Transverse colon (tissue), 4 donors: ENCODE data around the gene CCNT2.
"Not testable (repeated sequence)": the region's sequence is repeated elsewhere in the genome, so short reads cannot be mapped to it uniquely, and the experiment has no call there.

Experiments
- CTCF ChIP-seq, 5 experiments: fragments of 200-600 bp in 3 of 5; fragments of 450-650 bp in 2 of 5; sonication (generic) in 3 of 5; IDR thresholded peaks; 1 replicate in 2 of 5; 2 replicates in 3 of 5; pipeline ENCODE4 v1.5.1; 2016 to 2017; ENCODE audit warnings: antibody characterized with exemption in 5 of 5, inconsistent platforms in 3 of 5, mild to moderate bottlenecking in 2 of 5, moderate library complexity in 1 of 5
- EP300 ChIP-seq: sonication (generic); formaldehyde crosslinking; IDR thresholded peaks from one replicate; pipeline ENCODE4 v1.6.1; 2017; ENCODE audit warnings: antibody characterized with exemption, low read depth
- POLR2A ChIP-seq: fragments of 450-650 bp; IDR thresholded peaks from one replicate; pipeline ENCODE4 v1.6.1; 2016; ENCODE audit warnings: antibody characterized with exemption, mild to moderate bottlenecking, moderate library complexity
- POLR2AphosphoS5 ChIP-seq, 3 donors: sonication (generic); formaldehyde crosslinking; IDR thresholded peaks; one replicate each; pipeline ENCODE4 v1.6.1; 2016; ENCODE audit warnings: antibody characterized with exemption in 3 of 3

- TF ChIP-seq POLR2A; CTCF (IDR thresholded peaks at IDR 0.05); POLR2AphosphoS5 (IDR thresholded peaks at IDR 0.05); EP300: not testable (repeated sequence)
These were observed 48.5 kb downstream of the CCNT2 start for GRCh38 chr2:134967166-134967565.
